ENCODE data around the gene SYT1. TPM values are rescaled to one million over a fixed set of nuclear protein-coding genes. Genes with fewer than 3 reads are reported as not detected.

SYT1 gene
- total RNA-seq, 3 donors from 2014 or later (not counting 1 experiment from before 2014, with no cell fraction given), result not detected

DNA sequence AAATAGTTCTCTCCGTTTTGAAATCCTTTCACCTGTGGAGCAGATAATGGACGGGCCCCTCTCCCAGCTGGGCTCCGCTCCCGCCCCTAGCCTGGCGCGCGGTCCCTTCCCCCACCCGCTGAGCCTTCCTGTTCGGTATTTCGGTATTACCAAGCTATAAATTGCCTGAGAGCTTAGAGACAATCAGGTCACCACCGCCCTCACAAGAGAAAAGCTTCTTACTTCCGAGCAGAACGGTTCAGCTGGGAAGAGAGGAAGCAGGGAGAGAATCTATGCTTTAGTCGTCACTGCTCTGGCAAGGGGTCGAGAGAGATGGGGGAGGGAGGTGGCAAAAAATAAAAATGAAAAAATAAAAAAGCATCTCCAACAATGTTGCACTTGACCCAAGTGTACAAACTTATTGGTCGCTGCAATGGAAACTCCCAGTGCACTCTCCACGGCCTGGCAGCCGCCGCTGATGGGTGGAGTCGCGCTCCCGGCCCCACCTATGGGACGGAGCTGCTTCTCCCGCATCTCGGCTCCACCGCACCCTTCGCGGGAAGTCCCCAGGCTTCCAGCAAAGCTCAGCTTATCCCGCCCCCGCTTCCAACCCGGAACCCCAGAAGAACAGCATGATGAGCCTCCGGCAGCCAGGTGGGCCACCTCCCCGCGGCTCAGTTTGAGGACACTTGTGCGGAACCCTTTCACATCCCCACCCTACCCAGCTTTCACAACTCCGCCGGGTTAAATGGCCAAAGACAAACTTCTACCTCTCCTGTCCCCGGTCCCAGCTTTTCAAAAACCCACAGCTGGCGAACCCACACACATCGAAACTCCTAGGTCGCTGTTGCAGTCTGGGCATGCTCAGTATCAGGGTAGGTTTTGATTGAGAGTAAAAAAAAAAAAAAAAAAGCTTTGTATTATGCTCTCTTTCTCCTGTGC, 832 bp upstream of the SYT1 start:
- ATAC-seq (no peak), DNase-seq (no peak)
- no peaks in the 10 kb centered on the region for H3K9me3 ChIP-seq (ENCODE audit: control insufficient read depth, insufficient read depth, low read length)
- H3K27ac ChIP-seq (ENCODE audit: low read length), result no peak overlapping the region
- H3K27ac Mint-ChIP-seq, result no peak overlapping the region
- peaks cover 12% of the 10 kb centered on the region for H3K27me3 ChIP-seq (ENCODE audit: control insufficient read depth, insufficient read depth, low read length)
- H3K9me3 Mint-ChIP-seq, result peaks cover 2 to 8% of the 10 kb centered on the region in 2 donors
- H3K4me3 Mint-ChIP-seq, result no peak overlapping the region
- no peaks in the 10 kb centered on the region for H3K36me3 ChIP-seq (ENCODE audit: control insufficient read depth, insufficient read depth, low read length)
- no peak for TF ChIP-seq CTCF (IDR thresholded peaks at IDR 0.05)
- H3K4me3 ChIP-seq (ENCODE audit: low read length), result peak overlapping the region; percentile 34
- H3K27me3 Mint-ChIP-seq (ENCODE audit: low read depth in 2 of 2), result peaks cover 0 to 3% of the 10 kb centered on the region in 2 donors
- no peaks in the 10 kb centered on the region for H3K4me1 Mint-ChIP-seq
- WGBS (ENCODE audit: insufficient coverage), result 2% methylated on average over 40 of the region's 41 CpGs
- intact Hi-C loops (cut with micrococcal nuclease), result no loop called here
- no peaks in the 10 kb centered on the region for H3K36me3 Mint-ChIP-seq
- H3K4me1 ChIP-seq (ENCODE audit: control insufficient read depth, insufficient read depth, low read length), result peaks cover 8% of the 10 kb centered on the region

DNA sequence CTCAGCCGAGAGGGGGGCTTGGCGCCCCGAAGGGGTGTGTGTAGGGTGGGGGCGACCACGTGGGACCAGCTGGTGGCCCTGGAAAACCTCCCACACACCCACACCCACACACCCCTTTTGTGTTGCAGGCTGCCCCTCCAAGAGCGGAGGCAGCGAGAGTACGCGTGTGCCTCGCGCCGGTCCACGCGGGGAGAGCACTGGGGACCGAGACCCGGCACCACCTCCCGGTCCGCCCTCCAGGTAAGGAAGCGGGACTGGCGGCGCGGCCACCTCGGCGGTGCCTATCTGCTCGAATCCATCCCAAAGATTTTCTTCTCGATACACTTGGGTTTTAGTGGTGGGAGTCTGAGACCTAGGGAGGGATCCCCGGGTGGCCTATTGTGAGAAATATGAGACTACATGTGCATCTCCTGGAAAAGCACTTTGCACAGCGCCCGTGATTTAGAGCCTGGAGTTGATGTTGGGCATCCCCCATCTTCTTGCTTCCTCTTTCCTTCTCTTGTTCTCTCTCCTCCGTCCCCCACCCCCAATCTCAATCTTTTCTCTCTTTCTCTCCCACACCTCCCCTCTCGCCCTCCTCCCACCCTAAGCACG, 393 bp downstream of the SYT1 start:
- no peaks in the 10 kb centered on the region for H3K36me3 ChIP-seq (ENCODE audit: control insufficient read depth, insufficient read depth, low read length)
- H3K4me1 ChIP-seq (ENCODE audit: control insufficient read depth, insufficient read depth, low read length), result peaks cover 8% of the 10 kb centered on the region
- DNase-seq (no peak), ATAC-seq (no peak)
- no peaks in the 10 kb centered on the region for H3K9me3 ChIP-seq (ENCODE audit: control insufficient read depth, insufficient read depth, low read length)
- H3K4me3 Mint-ChIP-seq, result no peak overlapping the region
- peaks cover 0 to 3% of the 10 kb centered on the region in 2 donors for H3K27me3 Mint-ChIP-seq (ENCODE audit: low read depth in 2 of 2)
- no peaks in the 10 kb centered on the region for H3K36me3 Mint-ChIP-seq
- no peak for TF ChIP-seq CTCF (IDR thresholded peaks at IDR 0.05)
- no peak overlapping the region for H3K27ac ChIP-seq (ENCODE audit: low read length)
- H3K27me3 ChIP-seq (ENCODE audit: control insufficient read depth, insufficient read depth, low read length), result peaks cover 12% of the 10 kb centered on the region
- H3K9me3 Mint-ChIP-seq, result peaks cover 2 to 8% of the 10 kb centered on the region in 2 donors
- H3K4me1 Mint-ChIP-seq, result no peaks in the 10 kb centered on the region
- peak overlapping the region; percentile 34 for H3K4me3 ChIP-seq (ENCODE audit: low read length)
- intact Hi-C loops (cut with micrococcal nuclease), result no loop called here
- H3K27ac Mint-ChIP-seq, result no peak overlapping the region
- WGBS (ENCODE audit: insufficient coverage), result 4% methylated on average over 27 of the region's 32 CpGs

DNA sequence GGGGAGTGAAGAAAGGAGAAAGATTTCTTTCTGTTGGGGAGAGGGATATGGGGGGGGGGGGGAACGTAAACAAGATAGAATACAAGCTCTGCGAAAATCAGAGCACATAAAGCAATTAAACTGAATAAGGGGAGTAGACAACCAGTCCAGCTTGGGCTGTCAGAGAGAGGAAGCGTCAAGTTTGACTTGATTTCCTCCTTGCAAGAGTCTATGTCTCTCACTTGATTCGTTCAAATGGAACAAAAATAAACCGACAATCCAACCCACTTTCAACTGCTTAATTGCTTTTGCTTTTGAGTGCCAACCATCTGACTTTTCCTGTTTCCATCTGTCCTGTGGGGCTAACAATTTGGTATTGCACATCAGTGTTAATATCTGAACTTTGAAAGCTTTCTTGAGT, 942 bp downstream of the SYT1 start:
- no peaks in the 10 kb centered on the region for H3K36me3 ChIP-seq (ENCODE audit: control insufficient read depth, insufficient read depth, low read length)
- TF ChIP-seq CTCF (IDR thresholded peaks at IDR 0.05), result no peak
- Mint-ChIP-seq H3K9me3 (peaks cover 2 to 6% of the 10 kb centered on the region in 2 donors), H3K27me3 (ENCODE audit: low read depth in 2 of 2) (peaks cover 0 to 3% of the 10 kb centered on the region in 2 donors), H3K27ac (no peak overlapping the region), H3K4me3 (no peak overlapping the region), H3K36me3 (no peaks in the 10 kb centered on the region), H3K4me1 (no peaks in the 10 kb centered on the region)
- no peak overlapping the region for H3K4me3 ChIP-seq (ENCODE audit: low read length)
- no peaks in the 10 kb centered on the region for H3K9me3 ChIP-seq (ENCODE audit: control insufficient read depth, insufficient read depth, low read length)
- H3K27ac ChIP-seq (ENCODE audit: low read length), result no peak overlapping the region
- intact Hi-C loops (cut with micrococcal nuclease), result no loop called here
- peaks cover 8% of the 10 kb centered on the region for H3K4me1 ChIP-seq (ENCODE audit: control insufficient read depth, insufficient read depth, low read length)
- WGBS (ENCODE audit: insufficient coverage), result 20% methylated on average over 5 of the region's 5 CpGs
- DNase-seq (no peak), ATAC-seq (no peak)
- peaks cover 12% of the 10 kb centered on the region for H3K27me3 ChIP-seq (ENCODE audit: control insufficient read depth, insufficient read depth, low read length)

All from natural killer cell (primary cell).